Liver (tissue), 9 donors: Measurements from ENCODE around the gene ZNF341. TPM values are rescaled to one million over a fixed set of nuclear protein-coding genes. Genes with fewer than 3 reads are reported as not detected.

Experiments
- DNase-seq: peaks from one replicate; pipeline ENCODE4 v3.0.0-alpha.2; 2017; ENCODE audit warnings: low spot score
- H3K27ac ChIP-seq, 2 donors: one replicate each; pipeline ENCODE4 v1.7.0; 2013; ENCODE audit warnings: inconsistent platforms in 2 of 2, low read length in 2 of 2, control low read depth in 1 of 2, low read depth in 1 of 2, mild to moderate bottlenecking in 1 of 2
- H3K27me3 ChIP-seq, 4 donors: one replicate each; pipeline versions ENCODE4 v1.6.1 to v1.7.0; 2013; ENCODE audit warnings: low read length in 3 of 4, inconsistent platforms in 1 of 4, mild to moderate bottlenecking in 1 of 4, moderate library complexity in 1 of 4; ENCODE audit not compliant: control insufficient read depth in 4 of 4, insufficient read depth in 4 of 4
- H3K36me3 ChIP-seq, 4 donors: one replicate each; pipeline versions ENCODE4 v1.6.1 to v1.7.0; 2013; ENCODE audit warnings: low read length in 3 of 4, mild to moderate bottlenecking in 3 of 4, low read depth in 1 of 4, moderate library complexity in 1 of 4; ENCODE audit not compliant: control insufficient read depth in 4 of 4, insufficient read depth in 3 of 4
- H3K4me1 ChIP-seq, 4 donors: one replicate each; pipeline versions ENCODE4 v1.6.1 to v1.7.0; 2013; ENCODE audit warnings: low read length in 3 of 4, mild to moderate bottlenecking in 3 of 4, moderate library complexity in 1 of 4; ENCODE audit not compliant: control insufficient read depth in 4 of 4, insufficient read depth in 4 of 4
- H3K4me3 ChIP-seq, 3 donors: one replicate each; pipeline versions ENCODE4 v1.6.1 to v1.7.0; 2013; ENCODE audit warnings: low read length in 3 of 3, control low read depth in 1 of 3, low read depth in 1 of 3, mild to moderate bottlenecking in 1 of 3
- H3K9ac ChIP-seq, 2 donors: one replicate each; pipeline ENCODE4 v1.7.0; 2013; ENCODE audit warnings: low read length in 2 of 2, mild to moderate bottlenecking in 2 of 2, moderate library complexity in 2 of 2, control low read depth in 1 of 2, low read depth in 1 of 2
- H3K9me3 ChIP-seq, 4 donors: one replicate each; pipeline versions ENCODE4 v1.6.1 to v1.7.0; 2013; ENCODE audit warnings: low read length in 3 of 4; ENCODE audit not compliant: control insufficient read depth in 4 of 4
- FOXA2 ChIP-seq: IDR thresholded peaks from 2 replicates; pipeline ENCODE4 v1.6.1; 2016; ENCODE audit warnings: antibody characterized with exemption
- GABPA ChIP-seq, 2 donors: IDR thresholded peaks in 1 of 2; conservative IDR thresholded peaks in 1 of 2; 2 replicates each; pipeline ENCODE4 v1.6.1; 2016; ENCODE audit warnings: antibody characterized with exemption in 2 of 2, mild to moderate bottlenecking in 1 of 2, moderate library complexity in 1 of 2
- HNF4G ChIP-seq: IDR thresholded peaks from 2 replicates; pipeline ENCODE4 v1.6.1; 2016; ENCODE audit warnings: antibody characterized with exemption
- JUND ChIP-seq, 2 donors: IDR thresholded peaks; 2 replicates each; pipeline ENCODE4 v1.6.1; 2016; ENCODE audit warnings: antibody characterized with exemption in 2 of 2
- NR2F2 ChIP-seq: IDR thresholded peaks from 2 replicates; pipeline ENCODE4 v1.6.1; 2016; ENCODE audit warnings: antibody characterized with exemption
- RAD21 ChIP-seq, 2 donors: IDR thresholded peaks; 2 replicates each; pipeline ENCODE4 v1.6.1; 2016; ENCODE audit warnings: antibody characterized with exemption in 2 of 2, mild to moderate bottlenecking in 2 of 2
- RXRA ChIP-seq, 2 donors: IDR thresholded peaks; 2 replicates each; pipeline ENCODE4 v1.6.1; 2017 to 2018; ENCODE audit warnings: antibody characterized with exemption in 2 of 2, mild to moderate bottlenecking in 1 of 2
- SP1 ChIP-seq: IDR thresholded peaks from 2 replicates; pipeline ENCODE4 v1.6.1; 2018; ENCODE audit warnings: antibody characterized with exemption, mild to moderate bottlenecking
- TAF1 ChIP-seq: conservative IDR thresholded peaks from 2 replicates; pipeline ENCODE4 v1.6.1; 2016; ENCODE audit warnings: antibody characterized with exemption, mild to moderate bottlenecking
- YY1 ChIP-seq: IDR thresholded peaks from 2 replicates; pipeline ENCODE4 v1.6.1; 2016; ENCODE audit warnings: antibody characterized with exemption, mild to moderate bottlenecking
- WGBS: extraction: QIAGEN DNeasy Blood & Tissue Kit; methylation state at CpG from one replicate; pipeline ENCODE4 v1.1.7; 2013; 5-methylcytosine and 5-hydroxymethylcytosine counted together
- polyA plus RNA-seq, 2 donors: library from polyadenylated mRNA; stranded (reverse) in 1 of 2; unstranded in 1 of 2; fragments of 200-250 nt in 1 of 2; fragments of >200 nt in 1 of 2; fragmentation: Nextera tagmentation in 1 of 2; extraction: Ambion mirVana in 1 of 2; gene quantifications; one replicate each; pipeline versions ENCODE4 v1.2.1 to v1.2.3, GENCODE V29; 2013 to 2015
- total RNA-seq, 2 donors: library from RNA; depleted of rRNA; stranded (reverse); fragments of >200 nt; gene quantifications; one replicate each; pipeline ENCODE4 v1.2.3, GENCODE V29; 2014
- TF ChIP-seq, protein P1 (sequence below): IDR thresholded peaks from 2 replicates; pipeline ENCODE4 v1.6.1; 2016; ENCODE audit warnings: antibody characterized with exemption
- TF ChIP-seq, protein P2 (sequence below): fragments of 150-350 bp; IDR thresholded peaks from 2 replicates; pipeline ENCODE4 v1.5.1; 2017; ENCODE audit warnings: improper control_type of control experiment, low read depth, low read length; ENCODE audit not compliant: missing input control
- TF ChIP-seq, protein P3 (sequence below): IDR thresholded peaks from 2 replicates; pipeline ENCODE4 v1.6.1; 2016; ENCODE audit warnings: antibody characterized with exemption, mild to moderate bottlenecking
- TF ChIP-seq, protein P4 (sequence below): IDR thresholded peaks from 2 replicates; pipeline ENCODE4 v1.6.1; 2016; ENCODE audit warnings: antibody characterized with exemption
- TF ChIP-seq, protein P5 (sequence below): IDR thresholded peaks from 2 replicates; pipeline ENCODE4 v1.6.1; 2016; ENCODE audit warnings: antibody characterized with exemption
- donor health status: healthy.
- donor health status: healthy.
- donor health status: healthy.
- donor health status: healthy.
- donor health status: healthy.

The ZNF341 gene
- total and polyA plus RNA-seq, 4 donors = 0.69 to 1.1 (median 0.82) TPM

DNA sequence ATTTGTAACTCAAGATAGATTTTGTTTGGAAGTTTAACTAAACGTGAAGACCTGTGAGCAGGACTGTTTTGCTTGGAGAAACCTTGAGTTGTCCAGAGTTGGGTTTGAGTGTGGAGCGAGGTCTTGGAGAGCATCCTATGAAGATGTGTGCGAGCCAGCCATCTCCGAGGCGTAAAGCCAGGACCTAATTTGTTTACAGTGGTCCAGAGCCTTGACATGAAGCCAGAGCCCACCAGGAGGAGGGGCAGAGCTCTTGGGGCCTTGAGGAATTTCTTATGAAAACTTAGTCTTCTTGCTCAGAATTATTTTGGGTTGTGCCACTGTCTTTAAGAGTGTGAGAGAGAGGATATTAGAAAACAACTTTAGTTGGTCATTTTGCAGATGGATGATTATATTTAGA lies 85.6 kb downstream of the ZNF341 start (continued):
- TF ChIP-seq, protein P1, sequence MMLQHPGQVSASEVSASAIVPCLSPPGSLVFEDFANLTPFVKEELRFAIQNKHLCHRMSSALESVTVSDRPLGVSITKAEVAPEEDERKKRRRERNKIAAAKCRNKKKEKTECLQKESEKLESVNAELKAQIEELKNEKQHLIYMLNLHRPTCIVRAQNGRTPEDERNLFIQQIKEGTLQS = no peak
- no peak for TF ChIP-seq TAF1
- no peak for TF ChIP-seq GABPA (IDR thresholded peaks at IDR 0.05 in 1 of 2, conservative IDR thresholded peaks at IDR 0.05 in 1 of 2)
- no peak for TF ChIP-seq HNF4G
- no peak for TF ChIP-seq YY1
- no peak for TF ChIP-seq RAD21 (IDR thresholded peaks at IDR 0.05)

DNA sequence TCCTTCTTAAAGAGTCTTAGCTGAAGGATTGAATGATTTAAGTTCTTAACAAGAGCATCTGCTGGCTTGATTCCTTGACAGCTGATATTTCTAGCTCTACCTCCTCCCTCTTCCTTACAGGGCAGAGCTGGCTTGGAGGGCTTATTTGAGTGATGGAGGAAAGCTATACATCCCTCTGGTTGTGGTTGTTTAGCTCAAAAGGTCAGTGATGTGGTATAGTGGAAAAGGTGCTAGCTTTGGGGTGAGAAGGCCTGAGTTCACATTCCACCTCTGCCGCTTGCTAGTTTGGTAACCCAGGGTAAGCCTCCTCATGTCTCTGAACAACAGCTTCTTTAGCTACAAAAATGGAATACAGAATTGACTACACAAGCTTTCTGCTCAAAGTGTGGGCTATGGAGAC lies 87.7 kb downstream of the ZNF341 start:
- Histone ChIP-seq H3K4me3 (no peak overlapping the region), H3K27ac (no peak overlapping the region), H3K36me3 (no peaks in the 10 kb centered on the region), H3K9me3 (no peaks in the 10 kb centered on the region), H3K9ac (no peak overlapping the region), H3K4me1 (peaks cover 6 to 15% (median 9%) of the 10 kb centered on the region in 4 donors), H3K27me3 (no peaks in the 10 kb centered on the region)
- DNase-seq = no peak
- TF ChIP-seq TAF1 (no peak), RAD21 (IDR thresholded peaks at IDR 0.05) (no peak), SP1 (no peak), FOXA2 (no peak), RXRA (IDR thresholded peaks at IDR 0.05) (no peak), HNF4G (no peak), NR2F2 (no peak), JUND (IDR thresholded peaks at IDR 0.05) (no peak)
- TF ChIP-seq, protein P2, sequence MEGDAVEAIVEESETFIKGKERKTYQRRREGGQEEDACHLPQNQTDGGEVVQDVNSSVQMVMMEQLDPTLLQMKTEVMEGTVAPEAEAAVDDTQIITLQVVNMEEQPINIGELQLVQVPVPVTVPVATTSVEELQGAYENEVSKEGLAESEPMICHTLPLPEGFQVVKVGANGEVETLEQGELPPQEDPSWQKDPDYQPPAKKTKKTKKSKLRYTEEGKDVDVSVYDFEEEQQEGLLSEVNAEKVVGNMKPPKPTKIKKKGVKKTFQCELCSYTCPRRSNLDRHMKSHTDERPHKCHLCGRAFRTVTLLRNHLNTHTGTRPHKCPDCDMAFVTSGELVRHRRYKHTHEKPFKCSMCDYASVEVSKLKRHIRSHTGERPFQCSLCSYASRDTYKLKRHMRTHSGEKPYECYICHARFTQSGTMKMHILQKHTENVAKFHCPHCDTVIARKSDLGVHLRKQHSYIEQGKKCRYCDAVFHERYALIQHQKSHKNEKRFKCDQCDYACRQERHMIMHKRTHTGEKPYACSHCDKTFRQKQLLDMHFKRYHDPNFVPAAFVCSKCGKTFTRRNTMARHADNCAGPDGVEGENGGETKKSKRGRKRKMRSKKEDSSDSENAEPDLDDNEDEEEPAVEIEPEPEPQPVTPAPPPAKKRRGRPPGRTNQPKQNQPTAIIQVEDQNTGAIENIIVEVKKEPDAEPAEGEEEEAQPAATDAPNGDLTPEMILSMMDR = no peak
- TF ChIP-seq, protein P3, sequence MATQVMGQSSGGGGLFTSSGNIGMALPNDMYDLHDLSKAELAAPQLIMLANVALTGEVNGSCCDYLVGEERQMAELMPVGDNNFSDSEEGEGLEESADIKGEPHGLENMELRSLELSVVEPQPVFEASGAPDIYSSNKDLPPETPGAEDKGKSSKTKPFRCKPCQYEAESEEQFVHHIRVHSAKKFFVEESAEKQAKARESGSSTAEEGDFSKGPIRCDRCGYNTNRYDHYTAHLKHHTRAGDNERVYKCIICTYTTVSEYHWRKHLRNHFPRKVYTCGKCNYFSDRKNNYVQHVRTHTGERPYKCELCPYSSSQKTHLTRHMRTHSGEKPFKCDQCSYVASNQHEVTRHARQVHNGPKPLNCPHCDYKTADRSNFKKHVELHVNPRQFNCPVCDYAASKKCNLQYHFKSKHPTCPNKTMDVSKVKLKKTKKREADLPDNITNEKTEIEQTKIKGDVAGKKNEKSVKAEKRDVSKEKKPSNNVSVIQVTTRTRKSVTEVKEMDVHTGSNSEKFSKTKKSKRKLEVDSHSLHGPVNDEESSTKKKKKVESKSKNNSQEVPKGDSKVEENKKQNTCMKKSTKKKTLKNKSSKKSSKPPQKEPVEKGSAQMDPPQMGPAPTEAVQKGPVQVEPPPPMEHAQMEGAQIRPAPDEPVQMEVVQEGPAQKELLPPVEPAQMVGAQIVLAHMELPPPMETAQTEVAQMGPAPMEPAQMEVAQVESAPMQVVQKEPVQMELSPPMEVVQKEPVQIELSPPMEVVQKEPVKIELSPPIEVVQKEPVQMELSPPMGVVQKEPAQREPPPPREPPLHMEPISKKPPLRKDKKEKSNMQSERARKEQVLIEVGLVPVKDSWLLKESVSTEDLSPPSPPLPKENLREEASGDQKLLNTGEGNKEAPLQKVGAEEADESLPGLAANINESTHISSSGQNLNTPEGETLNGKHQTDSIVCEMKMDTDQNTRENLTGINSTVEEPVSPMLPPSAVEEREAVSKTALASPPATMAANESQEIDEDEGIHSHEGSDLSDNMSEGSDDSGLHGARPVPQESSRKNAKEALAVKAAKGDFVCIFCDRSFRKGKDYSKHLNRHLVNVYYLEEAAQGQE = no peak
- TF ChIP-seq, protein P4, sequence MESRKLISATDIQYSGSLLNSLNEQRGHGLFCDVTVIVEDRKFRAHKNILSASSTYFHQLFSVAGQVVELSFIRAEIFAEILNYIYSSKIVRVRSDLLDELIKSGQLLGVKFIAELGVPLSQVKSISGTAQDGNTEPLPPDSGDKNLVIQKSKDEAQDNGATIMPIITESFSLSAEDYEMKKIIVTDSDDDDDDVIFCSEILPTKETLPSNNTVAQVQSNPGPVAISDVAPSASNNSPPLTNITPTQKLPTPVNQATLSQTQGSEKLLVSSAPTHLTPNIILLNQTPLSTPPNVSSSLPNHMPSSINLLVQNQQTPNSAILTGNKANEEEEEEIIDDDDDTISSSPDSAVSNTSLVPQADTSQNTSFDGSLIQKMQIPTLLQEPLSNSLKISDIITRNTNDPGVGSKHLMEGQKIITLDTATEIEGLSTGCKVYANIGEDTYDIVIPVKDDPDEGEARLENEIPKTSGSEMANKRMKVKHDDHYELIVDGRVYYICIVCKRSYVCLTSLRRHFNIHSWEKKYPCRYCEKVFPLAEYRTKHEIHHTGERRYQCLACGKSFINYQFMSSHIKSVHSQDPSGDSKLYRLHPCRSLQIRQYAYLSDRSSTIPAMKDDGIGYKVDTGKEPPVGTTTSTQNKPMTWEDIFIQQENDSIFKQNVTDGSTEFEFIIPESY = no peak
- TF ChIP-seq, protein P5, sequence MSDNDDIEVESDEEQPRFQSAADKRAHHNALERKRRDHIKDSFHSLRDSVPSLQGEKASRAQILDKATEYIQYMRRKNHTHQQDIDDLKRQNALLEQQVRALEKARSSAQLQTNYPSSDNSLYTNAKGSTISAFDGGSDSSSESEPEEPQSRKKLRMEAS = no peak
- TF ChIP-seq, protein P1 = no peak
- 96% methylated on average over 1 of the region's 1 CpG for WGBS
